Loucy (cell line): ENCODE results near the gene SLC38A10.

Experiments used
- EZH2phosphoT487 ChIP-seq: fragments of 200-600 bp; IDR thresholded peaks from 2 replicates; pipeline ENCODE4 v1.6.1; 2018; ENCODE audit warnings: antibody characterized with exemption, mild to moderate bottlenecking, moderate library complexity, borderline replicate concordance
- TF ChIP-seq, protein P1 (sequence below): fragments of 200-600 bp; sonication (generic); conservative IDR thresholded peaks from 2 replicates; pipeline ENCODE4 v1.5.1; 2014; ENCODE audit warnings: mild to moderate bottlenecking, antibody characterized with exemption, low read length

DNA sequence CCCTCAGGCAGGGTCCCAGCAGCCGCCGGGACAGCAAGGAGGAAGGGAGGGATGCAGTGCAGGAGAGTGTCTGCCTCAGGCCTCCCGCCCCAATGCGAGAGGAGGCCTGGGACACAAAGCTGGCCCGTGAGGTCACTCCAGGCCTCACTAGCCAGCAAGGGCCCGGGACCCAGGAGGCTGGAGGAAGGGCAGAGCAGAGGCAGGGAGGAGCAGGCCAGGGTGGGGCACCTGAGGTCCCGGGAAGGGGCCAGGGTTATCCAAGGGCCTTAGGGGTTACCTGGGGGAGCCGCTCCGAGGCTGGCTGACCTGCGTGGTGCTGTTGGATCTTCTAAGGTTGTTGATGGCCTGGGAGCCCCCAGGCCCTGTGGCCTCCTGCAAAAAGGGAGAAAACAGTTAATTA, 86.5 kb downstream of the SLC38A10 start:
- TF ChIP-seq, protein P1, sequence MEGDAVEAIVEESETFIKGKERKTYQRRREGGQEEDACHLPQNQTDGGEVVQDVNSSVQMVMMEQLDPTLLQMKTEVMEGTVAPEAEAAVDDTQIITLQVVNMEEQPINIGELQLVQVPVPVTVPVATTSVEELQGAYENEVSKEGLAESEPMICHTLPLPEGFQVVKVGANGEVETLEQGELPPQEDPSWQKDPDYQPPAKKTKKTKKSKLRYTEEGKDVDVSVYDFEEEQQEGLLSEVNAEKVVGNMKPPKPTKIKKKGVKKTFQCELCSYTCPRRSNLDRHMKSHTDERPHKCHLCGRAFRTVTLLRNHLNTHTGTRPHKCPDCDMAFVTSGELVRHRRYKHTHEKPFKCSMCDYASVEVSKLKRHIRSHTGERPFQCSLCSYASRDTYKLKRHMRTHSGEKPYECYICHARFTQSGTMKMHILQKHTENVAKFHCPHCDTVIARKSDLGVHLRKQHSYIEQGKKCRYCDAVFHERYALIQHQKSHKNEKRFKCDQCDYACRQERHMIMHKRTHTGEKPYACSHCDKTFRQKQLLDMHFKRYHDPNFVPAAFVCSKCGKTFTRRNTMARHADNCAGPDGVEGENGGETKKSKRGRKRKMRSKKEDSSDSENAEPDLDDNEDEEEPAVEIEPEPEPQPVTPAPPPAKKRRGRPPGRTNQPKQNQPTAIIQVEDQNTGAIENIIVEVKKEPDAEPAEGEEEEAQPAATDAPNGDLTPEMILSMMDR: no peak
- TF ChIP-seq EZH2phosphoT487: no peak
